Activated T-cell treated with anti-CD3 and anti-CD28 coated beads for 1 hour (primary cell): ENCODE measurements around the gene POLR2L.

Experiments
- DNase-seq: peaks from one replicate; pipeline ENCODE4 v3.0.0-alpha.2; 2020; ENCODE audit warnings: low read depth

Gene POLR2L

DNA sequence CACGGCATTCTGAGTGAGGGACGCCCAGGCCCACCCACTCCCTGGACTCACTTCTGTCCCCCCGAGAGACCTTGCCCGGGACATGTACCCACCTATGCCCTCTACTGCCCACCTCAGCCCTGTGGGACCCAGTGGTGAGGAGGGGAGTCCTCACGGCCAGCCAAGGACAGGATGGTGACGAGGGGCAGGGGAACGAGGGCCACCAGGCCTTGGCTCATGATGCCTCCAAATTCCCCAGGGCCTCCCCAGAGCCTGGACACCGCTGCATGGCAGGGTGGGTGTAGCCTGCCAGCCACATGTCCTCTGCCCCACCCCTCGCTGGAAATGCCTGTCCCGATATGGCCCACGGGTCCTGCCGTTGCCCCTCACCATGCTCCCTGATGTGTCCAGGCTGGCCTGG, 26.5 kb upstream of the POLR2L start:
- DNase-seq: no peak

DNA sequence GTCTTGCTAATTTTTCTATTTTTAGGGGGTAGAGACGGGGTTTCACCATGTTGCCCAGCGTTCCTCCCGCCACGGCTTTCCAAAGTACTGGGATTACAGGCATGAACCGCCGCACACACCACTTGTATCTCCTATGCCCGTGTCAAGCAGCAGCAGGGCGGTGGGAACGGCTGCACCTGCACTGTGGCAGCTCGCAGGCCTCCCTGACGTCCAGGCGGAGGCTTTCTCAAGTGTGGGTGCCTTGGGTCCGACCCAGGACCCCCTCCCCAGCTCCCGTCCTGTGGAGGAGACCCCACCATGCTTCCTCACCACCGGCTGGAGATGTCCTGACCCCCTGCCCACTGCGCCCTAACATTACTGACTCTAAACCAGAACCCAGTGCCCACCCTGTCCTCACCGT, 26.1 kb upstream of the POLR2L start:
- no peak for DNase-seq

DNA sequence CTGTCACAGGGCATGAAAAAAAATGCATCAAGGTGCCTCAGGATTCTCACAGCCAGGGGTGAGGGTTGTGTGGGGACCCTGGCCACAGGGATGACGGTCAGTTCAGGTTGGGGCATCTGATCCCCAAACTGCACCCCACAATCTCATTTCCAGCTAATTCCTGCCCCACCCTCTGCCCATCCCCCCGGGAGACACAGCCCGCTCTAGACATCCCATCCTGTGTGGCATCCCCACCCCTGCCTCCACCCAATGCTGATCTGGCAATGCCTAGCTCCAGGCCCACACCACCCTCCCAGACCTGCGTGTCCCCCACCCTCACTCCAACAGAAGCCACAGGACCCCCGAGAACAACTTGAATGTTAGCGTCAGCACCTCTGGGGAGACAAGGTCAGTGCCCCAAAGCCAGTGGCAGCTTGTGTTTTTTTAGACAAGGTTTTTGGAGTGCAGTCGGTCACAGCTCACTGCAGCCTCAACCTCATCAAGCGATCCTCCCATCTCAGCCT, 25.6 kb upstream of the POLR2L start:
- DNase-seq: no peak

DNA sequence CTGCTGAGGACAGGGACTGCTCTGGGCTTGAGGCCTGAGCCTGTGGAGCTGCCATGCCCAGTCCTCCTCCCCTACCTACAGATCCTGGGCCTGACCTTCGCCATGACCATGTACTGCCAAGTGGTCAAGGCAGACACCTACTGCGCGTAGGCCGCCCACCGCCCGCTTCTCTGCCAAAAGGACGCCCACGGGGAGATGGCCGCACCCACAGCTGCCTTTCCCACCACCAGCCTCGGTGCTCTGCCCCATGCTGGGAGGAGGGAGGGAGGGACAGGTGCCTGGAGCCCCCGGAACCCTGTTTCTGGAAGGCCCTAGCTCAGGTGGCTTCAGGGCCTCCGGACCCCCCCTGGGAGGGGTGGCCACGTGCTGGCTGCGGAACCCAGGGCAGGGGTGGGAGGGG, 24.2 kb upstream of the POLR2L start:
- DNase-seq: no peak

DNA sequence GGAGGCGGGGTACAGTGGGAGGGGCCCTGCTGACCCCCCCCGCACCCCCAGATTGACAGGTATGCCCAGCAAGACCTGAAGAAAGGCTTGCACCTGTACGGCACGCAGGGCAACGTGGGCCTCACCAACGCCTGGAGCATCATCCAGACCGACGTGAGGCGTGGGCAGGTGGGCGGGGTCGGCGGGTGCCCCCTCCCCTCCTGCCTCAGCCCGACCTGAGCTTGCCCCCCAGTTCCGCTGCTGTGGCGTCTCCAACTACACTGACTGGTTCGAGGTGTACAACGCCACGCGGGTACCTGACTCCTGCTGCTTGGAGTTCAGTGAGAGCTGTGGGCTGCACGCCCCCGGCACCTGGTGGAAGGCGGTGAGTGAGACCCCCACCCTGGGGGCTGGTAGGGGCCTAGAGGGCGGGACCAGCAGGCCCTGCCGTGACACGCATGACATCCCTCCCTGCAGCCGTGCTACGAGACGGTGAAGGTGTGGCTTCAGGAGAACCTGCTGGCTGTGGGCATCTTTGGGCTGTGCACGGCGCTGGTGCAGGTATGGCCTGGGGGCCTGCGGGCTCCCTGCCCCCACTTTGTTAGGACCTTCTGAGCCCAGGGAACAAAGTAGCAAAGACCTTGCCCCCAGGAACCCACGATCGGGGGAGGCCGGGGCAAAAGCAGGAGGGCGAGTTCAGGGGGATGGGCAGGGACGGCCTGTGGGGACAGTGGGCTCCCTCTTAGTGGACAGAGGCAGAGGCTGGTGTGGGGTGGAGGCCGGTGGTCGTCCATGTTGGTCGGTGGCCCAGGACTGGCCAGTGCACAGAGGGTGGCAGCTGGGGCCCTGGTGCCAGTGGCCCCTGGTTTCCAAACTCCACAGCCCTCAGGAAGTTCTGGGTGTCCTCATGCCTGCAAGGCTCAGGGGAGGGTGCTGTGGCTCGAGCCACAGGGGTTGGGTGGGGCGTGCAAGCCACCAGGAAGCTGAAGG, 23.4 kb upstream of the POLR2L start:
- DNase-seq: no peak

DNA sequence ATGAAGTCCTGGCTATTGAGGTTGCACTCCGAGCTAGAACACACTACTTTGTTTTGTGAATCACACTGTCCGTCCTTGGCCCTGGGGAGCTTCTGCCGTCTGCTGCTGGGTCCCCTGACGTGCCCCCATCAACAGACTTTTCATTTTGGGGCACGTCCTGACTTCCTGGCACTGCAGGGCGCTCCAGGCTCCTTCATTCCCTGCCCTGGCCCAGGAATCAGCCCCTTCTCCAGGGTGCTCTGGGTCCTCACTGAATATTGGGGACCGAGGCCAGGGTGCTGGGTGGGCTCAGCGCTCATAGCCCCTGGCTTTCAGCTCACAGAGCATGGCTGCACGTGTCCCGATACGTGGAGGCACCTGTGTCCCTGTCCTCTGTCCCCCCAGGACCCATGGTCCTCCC, 22.6 kb upstream of the POLR2L start:
- DNase-seq: no peak

DNA sequence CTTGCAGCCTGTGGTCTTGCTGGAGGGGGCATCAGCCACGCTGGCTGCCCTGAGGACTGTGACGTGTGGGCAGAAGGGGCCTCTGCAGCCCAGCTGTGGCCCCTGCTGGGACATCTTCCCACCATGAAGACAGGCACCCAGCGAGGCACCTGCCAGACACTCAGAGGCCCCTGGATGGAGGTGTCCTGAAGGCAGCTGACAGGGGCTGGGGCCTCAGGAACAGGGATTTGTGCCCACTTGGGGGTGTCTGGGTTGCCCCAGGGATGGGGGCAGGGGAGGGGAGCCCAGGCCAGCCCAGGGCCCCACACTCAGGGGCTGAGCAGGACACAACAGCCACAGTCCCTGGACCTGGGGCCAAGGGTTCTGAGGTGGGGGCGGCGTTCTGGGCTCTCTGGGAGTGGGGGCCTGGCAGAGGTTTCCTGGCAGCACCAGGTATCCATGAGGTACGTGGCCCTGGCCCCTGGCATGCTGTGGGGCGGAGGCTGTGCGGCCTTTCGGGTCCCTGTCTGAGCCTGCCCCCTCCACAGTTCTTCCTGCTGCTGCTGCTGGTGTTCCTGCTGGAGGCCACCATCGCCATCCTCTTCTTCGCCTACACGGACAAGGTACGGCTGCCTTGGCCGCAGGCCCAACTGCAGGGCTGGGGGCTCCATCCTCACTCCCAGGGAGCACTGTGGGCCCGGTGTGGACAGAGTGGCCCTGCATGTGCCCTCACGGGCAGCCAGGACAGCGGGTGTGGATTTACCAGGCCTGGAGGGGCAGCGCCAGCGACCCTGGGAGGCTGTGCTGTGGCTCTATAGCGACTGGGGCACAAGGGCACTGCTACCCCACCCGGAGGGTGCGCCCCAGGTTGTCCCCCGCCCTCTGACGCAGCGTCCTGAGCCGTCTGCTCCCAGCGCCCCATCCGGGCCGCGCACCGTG, 21.8 kb upstream of the POLR2L start:
- no peak for DNase-seq

DNA sequence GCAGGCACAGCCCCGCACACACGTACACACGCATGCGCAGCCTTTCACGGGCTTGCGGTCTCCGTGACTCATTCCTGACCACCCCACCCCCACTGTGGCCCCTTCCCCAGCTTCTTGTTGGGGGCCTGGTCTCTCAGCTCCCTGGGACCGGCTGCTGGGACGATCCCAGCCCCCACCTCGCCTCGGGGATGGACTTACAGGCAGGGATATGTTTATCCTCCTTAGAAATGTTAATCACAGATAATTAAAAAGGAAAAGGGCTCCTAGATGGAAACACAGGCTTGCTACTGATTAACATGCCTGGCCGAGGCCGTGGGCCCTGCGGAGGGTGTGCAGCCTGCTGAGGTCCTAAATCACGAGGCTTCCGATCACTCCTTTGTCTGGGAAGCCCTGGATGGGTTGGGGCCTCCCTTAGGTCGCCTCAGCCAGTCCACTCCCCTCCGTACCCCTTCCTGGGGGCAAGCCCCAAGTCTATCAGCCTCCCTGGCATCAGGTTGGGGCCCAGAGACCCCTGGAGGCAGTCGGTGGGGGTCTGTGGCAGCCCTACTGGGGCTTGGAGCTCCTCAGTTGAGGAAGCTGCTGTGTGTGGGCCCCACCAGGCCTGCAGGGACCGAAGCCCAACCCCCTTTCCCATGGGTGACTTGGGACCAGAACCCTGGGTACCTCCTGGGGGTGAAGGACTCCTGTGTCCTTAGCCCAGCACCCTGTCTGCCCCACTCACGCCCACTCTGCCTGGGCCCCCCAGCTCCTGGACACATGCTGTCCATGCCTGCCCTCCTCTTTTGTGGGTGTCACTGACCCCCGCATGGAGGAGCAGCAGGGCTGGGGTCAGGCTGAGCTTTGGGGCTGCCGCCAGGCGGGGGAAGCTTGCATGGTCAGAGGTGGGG, 20.9 kb upstream of the POLR2L start:
- no peak for DNase-seq

DNA sequence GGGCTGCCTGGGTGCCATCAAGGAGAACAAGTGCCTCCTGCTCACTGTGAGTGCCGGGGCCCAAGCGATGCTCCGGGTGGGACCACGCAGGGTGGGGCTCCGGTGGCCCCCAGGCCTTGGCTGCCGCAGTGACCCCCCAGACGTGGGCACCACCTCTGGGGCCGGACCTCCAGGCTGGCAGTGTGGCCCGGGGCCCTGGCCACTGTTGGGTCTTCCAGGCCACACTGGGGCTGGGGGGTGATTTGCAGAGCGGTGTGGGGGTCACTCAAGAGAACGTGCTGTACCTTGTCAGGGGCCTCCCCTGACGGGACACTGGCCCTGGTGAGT, 20.3 kb upstream of the POLR2L start:
- no peak for DNase-seq

DNA sequence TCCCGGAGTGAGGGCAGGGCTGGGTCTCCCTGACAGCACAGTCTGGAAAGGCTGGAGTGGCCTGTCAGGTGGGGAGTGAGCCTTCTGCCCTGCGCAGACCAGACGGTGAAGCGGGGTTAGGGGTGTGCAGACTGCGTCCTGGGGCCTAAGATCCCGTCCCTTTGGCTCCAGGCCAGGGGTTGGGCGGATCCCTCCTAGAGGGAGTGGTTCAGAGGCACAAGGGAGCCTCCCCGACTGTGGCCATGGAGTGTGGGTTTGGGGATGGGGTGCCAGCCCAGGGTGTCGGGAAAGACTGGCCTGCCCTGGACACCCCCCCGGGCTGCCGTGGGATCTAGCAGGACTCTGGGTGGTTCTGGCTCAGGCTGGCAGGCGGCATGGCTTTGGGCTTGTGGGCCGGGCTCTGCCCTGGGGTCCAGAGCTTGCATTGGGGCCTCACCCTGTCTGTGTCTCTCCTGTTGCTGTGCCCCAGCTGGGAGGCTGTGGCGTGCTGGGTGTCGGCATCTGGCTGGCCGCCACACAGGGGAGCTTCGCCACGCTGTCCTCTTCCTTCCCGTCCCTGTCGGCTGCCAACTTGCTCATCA, 19.8 kb upstream of the POLR2L start:
- DNase-seq: no peak

DNA sequence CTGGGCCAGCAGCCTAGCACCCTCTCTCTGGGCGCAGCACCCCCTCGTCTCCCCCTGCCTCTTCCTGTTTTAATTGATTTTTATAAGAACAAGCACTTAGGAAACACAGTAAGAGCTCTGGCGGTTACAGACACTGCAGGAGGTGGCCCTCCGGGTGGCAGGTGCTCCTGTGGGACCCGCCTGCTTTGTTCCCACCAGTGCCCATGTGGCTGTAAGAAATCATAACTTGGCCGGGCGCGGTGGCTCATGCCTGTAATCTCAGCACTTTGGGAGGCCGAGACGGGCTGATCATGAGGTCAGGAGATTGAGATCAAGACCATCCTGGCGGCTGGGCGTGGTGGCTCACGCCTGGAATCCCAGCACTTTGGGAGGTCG, 18.8 kb upstream of the POLR2L start:
- no peak for DNase-seq

DNA sequence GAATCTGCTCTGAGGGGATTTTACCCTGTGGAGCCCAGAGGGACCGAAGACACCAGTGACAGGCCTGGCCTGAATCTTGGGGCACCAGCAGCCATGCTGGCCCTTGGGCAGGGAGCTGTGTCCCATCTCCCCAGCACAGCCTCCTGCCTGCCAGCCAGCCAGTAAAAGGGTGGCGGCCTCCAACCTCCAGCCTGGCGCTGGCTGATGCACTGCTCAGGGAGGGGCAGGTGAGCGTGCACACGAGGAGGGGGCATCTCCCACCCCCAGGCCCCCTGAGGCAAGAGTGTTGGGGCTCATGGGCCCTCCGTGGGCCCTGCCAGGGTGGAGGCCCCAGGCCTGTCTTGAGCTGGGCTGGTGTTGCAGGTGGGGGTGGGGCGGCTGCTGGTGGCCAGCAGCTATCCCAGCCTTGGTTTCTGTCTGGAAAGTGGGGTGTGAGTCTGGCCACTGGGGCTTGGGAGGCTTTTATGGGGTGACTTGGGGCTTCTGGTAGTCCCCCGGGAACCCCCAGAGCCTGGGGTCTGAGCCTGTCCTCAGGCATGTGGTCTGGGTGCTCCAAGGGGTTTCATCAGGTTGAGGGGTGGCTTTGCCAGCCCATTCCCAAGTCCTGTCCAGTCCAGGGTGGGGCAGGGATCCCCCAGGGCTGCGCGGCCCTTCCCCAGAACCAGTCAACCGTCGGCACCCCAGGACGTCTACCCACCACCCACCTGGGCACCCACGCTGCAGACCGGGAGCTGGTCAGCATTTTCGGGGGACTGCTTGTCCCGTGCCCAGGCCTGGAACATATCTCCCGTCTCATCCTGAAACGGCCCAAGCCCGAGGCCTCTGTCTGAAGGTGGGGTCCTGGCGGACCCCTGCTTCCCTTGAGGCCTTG, 18.1 kb upstream of the POLR2L start:
- DNase-seq: no peak

DNA sequence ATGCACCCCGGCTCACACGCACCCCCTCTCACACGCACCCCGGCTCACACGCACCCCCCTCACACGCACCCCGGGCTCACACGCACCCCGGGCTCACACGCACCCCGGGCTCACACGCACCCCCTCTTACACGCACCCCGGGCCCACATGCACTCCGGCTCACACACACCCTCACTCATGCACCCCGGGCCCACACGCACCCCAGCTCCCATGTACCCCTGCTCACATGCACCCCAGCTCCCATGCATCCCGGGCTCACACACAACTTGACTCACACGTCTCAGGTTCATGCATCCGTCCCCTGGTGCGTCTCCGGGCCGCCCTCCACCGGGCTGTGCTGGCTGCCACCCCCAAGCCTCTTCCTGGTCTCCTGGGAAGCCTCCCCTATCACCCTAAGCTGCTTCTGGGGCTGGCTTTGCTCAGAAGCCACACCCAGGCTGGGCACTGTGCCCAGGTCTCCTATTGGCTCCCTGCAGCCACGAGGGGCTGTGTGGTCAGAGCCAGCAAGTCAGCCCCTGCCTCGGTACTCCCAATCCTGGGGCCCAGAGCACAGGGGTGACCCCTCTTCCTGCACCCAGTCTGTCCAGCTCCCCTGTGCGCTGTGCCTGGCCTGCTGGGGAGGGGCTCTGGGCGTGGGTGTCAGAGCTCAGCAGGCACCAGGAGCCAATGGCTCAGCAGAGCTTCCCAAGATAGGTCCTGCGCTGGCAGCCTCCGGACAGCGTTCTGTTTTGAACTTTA, 17.2 kb upstream of the POLR2L start:
- no peak for DNase-seq

DNA sequence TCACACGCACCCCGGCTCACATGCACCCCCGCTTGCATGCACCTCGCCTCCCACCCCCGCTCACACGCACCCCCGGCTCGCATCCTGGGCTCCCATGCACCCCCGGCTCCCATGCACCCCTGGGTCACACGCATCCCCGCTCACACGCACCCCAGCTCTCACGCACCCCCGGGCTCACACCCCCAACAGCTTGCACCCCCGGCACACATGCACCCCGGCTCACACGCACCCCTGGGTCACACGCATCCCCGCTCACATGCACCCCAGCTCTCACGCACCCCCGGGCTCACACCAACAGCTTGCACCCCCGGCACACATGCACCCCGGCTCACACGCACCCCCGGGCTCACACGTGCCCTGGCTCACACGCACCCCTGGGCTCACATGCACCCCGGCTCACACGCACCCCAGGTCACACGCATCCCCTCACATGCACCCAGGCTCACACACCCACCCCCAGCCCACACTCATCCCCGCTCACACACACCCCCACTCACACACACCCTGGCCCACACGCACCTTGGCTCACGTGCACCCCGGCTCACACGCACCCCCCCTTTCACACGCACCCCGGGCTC, 16.5 kb upstream of the POLR2L start:
- DNase-seq: no peak

DNA sequence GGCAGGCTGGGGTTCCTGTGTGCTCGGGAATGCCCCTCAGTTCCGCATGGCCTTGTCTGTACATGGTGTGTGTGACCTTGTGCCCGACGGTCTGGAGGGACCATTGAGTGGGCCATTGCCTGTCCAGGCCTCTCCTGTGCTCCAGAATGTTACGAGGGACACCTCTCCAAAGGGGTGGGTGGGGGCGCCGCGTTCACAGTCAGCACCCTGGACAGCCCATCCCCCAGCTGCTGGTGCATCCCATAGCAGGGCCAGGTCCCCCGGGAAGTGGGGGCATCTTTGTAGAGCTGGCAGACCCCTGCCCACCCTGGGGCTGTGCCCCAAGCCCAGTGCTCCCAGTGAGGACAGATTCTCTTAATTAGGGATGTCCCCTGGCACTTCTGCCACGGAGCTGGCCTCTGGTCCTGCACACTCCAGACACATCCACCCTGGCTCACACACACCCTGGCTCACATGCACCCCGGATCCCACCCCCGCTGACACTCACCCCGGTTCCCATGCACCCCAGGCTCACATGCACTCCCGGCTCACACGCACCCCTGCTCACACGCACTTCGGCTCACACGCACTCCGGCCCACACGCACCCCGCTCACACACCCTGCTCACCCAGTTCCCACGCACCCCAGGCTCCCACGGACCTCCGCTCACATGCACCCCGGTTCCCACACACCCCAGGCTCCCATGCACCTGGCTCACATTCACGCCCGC, 15.9 kb upstream of the POLR2L start:
- no peak for DNase-seq

DNA sequence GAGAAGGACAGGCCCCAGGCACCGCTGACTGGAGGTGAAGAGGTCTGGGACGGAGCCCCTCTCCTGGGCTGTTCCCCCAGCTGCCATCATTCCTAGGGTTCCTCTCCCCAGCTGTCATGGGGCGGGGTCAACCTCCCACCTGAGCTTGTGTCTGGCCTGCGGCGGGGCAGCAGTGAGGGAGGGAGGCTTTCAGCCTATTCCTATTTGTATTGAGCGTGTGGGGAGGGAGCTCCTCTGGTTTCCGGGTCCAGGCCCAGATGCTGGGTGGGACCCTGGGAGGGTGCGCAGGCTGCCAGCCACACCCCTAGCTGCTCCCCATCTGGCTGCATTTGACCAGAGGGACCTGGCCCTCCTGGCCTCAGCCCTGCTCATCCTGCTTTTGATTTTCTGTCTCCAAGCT, 14.1 kb upstream of the POLR2L start:
- no peak for DNase-seq

DNA sequence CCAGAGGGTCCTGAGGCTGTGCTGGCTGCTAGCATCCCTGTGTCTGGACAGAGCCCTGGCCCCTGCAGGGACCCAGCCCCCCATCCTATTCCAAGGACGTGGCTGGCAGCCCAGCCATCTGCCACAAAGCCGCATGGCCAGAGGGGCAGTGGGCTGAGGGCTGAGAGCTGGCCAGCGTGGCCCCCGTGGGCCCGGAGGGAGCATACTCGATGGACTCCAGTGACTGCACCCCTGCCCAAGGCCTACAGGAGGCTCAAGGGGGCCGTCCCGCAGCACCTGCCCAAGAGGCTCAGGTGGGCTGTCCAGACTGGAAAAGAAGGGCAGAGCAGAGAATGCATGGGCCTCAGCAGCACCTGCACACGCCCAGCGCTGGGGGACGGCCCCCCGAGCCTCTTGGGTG, 13.5 kb upstream of the POLR2L start:
- no peak for DNase-seq

DNA sequence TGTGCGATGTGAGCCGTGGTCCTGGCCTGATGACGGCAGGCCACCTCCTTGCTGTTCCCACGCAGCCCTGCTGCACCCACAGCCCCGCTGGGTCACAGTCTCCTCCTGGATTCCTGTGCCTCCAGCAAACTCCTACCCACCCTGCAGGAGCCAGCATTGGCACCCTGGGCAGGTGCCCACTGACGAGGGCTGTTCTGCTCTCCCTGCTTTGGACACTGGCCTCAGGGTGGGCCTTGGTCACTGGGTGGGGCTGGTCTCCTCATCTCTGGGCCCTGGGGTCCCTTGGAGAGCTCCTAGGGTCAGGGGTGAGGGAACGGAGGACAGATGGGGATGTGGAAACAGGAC, 13.0 kb upstream of the POLR2L start:
- no peak for DNase-seq
